ENCODE measurements around the gene PLCD1.

DNA sequence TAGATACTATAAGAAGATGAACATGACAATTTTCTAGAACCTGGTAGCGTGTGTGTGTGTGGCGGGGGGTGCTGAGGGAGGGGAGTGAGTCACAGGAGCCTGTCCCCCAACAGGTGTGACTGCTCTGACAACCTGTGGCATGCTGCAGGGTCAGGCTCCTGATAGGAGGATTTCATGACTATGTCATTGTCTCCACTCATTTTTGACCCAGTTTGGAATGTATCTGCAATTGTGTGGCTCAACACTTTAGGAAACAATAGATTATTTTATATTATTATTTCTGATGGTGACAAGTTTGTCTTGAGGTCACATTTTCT, 48.1 kb downstream of the PLCD1 start:
- no peak for TF ChIP-seq RAD21 (IDR thresholded peaks at IDR 0.05; ENCODE audit: low read length)
- TF ChIP-seq, protein P1, sequence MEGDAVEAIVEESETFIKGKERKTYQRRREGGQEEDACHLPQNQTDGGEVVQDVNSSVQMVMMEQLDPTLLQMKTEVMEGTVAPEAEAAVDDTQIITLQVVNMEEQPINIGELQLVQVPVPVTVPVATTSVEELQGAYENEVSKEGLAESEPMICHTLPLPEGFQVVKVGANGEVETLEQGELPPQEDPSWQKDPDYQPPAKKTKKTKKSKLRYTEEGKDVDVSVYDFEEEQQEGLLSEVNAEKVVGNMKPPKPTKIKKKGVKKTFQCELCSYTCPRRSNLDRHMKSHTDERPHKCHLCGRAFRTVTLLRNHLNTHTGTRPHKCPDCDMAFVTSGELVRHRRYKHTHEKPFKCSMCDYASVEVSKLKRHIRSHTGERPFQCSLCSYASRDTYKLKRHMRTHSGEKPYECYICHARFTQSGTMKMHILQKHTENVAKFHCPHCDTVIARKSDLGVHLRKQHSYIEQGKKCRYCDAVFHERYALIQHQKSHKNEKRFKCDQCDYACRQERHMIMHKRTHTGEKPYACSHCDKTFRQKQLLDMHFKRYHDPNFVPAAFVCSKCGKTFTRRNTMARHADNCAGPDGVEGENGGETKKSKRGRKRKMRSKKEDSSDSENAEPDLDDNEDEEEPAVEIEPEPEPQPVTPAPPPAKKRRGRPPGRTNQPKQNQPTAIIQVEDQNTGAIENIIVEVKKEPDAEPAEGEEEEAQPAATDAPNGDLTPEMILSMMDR (IDR thresholded peaks at IDR 0.05), result no peak
- TF ChIP-seq EP300 (IDR thresholded peaks at IDR 0.05; ENCODE audit: borderline replicate concordance in 1 of 2, low read depth in 1 of 2, low read length in 1 of 2), result no peak
